Central memory CD8-positive, alpha-beta T cell (primary cell): ENCODE results near the gene CDC26.
"Not testable (repeated sequence)": the region's sequence is repeated elsewhere in the genome, so short reads cannot be mapped to it uniquely, and the experiment has no call there.

Experiments used
- ATAC-seq: fragments of 150-1000 bp; cut with Tn5 transposase; replicated peaks from 2 replicates; pipeline ENCODE4 v1.10.0; 2022; ENCODE audit warnings: mild to moderate bottlenecking, moderate FRiP score, moderate number of reproducible peaks; ENCODE audit not compliant: poor library complexity, severe bottlenecking; ENCODE audit errors: extremely low read depth
- DNase-seq, 2 donors: peaks; one replicate each; pipeline ENCODE4 v3.0.0; 2021; ENCODE audit warnings: low spot score in 2 of 2
- H3K27ac Mint-ChIP-seq: one replicate; pipeline ENCODE4 v1.8.0; 2022; ENCODE audit warnings: low read depth, mild to moderate bottlenecking, moderate library complexity, mixed read lengths
- H3K27me3 Mint-ChIP-seq: one replicate; pipeline ENCODE4 v1.8.0; 2022; ENCODE audit warnings: mixed read lengths
- H3K36me3 Mint-ChIP-seq: one replicate; pipeline ENCODE4 v1.8.0; 2022; ENCODE audit warnings: mild to moderate bottlenecking, moderate library complexity, mixed read lengths; ENCODE audit not compliant: insufficient read depth
- H3K4me1 Mint-ChIP-seq: one replicate; pipeline ENCODE4 v1.8.0; 2022; ENCODE audit warnings: mixed read lengths
- H3K4me3 Mint-ChIP-seq: one replicate; pipeline ENCODE4 v1.8.0; 2022; ENCODE audit warnings: mild to moderate bottlenecking, moderate library complexity, mixed read lengths
- H3K9me3 Mint-ChIP-seq: one replicate; pipeline ENCODE4 v1.8.0; 2022; ENCODE audit warnings: mixed read lengths

The CDC26 gene

DNA sequence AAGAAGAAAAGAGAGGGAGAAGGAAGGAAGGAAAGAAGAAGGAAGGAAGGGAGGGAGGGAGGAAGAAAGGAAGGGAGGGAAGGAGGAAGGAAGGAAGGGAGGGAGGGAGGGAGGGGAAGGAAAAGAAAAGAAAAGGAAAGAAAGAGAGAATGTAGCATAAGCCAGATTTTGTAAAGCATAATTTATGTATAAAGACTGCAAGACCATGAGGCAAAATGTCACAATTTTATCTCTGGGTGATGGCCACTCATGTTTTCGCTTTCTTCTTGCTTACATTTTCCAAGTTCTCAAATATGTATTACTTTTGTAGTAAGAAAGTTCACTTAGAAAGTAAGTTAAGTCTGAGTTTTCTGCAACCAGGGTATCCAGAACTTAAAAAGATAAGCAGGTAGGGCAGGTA lies 31.2 kb upstream of the CDC26 start:
- Mint-ChIP-seq H3K36me3 (no peaks in the 10 kb centered on the region), H3K4me1 (no peaks in the 10 kb centered on the region), H3K27me3 (peaks cover 20% of the 10 kb centered on the region), H3K27ac (no peak overlapping the region), H3K4me3 (no peak overlapping the region), H3K9me3 (no peaks in the 10 kb centered on the region)
- ATAC-seq (no peak), DNase-seq (no peak)

DNA sequence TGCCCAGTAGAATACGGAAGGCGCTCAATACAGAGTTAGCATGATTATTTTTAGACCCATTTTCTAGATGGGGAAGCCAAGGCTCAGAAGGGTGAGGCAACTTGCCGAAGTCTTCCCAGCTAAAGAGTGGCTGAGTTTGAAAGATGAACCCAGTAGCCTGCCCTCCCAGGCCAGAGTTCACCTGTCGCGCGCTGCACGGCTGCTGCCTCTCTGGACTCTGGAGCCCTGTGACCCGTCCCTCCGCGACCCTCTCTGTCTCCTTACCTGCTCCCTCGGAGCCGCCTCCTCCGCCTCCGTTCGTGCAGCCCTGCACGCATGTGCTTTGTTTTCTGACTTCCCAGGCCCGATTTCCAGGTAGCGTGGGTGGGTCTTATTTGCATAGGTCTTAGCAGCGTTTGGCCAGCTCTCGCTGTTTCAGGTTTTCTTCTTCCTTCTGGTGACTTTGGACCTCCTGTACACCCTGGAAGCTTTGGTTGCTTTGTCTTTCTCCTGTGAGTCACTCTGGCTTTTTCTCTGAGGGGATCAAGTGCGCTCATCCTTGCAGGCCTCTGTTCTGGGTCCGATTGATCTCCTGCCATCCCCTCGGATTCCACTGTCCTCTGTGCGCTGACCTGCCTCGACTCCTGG lies 27.5 kb upstream of the CDC26 start, which contains the start of gene RNF183:
TSS of gene RNF183 (minus strand) at position 585 of the 627 bp plus-strand sequence. CDS start 5,192 bp downstream, outside the sequence.
- Mint-ChIP-seq H3K4me3 (no peak within 1 kb of the TSS), H3K4me1 (no peaks in the 10 kb centered on the region), H3K9me3 (no peaks in the 10 kb centered on the region), H3K27ac (no peak within 1 kb of the TSS), H3K36me3 (no peaks in the 10 kb centered on the region), H3K27me3 (peaks cover 36% of the 10 kb centered on the region)
- ATAC-seq: no peak
- DNase-seq: no peak

DNA sequence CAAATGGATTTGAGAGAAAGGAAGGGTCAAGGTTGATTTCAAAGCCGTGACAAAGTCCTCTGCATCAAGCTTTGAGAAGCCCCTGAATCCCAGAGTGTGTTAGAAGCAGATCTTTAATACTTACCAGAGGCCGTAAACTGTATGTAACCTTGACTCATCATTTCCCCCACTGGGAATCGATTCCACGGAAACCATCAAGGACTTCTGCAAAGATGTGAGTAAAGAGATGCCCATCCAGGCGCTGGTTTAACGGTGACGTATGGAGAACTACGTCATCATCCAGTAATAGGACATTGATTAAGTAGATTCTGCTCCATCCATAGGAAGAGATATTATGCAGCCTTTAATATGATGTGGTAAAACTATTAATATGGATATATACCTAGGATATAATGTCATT lies 26.2 kb upstream of the CDC26 start:
- Mint-ChIP-seq H3K9me3 (no peaks in the 10 kb centered on the region), H3K36me3 (no peaks in the 10 kb centered on the region), H3K27ac (no peak overlapping the region), H3K4me3 (no peak overlapping the region), H3K27me3 (peaks cover 36% of the 10 kb centered on the region), H3K4me1 (no peaks in the 10 kb centered on the region)
- DNase-seq: no peak
- ATAC-seq: no peak

DNA sequence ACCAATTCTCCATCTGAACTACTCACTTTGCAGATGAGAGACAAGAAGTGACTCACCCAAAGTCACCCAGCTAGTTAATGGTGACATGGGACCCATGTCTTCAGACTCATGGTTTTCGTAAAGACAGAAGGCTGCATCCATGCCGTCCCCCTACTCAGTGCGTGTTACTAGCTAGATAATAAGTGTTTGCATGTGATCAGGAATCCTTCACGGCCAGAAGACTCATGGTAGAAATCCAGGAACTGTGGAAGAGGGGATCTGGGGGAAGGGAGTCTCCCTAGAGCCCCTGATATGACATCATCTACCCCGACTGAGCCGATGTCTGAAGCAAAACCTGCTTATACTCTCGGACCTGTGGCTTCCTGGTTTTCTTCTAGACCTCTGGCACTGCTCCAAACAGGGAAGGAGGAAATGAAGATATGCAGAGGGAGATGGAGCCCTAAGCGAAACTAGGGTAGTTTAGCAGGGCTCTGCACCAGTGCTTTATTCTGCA lies 24.5 kb upstream of the CDC26 start:
- H3K4me3 Mint-ChIP-seq: no peak overlapping the region
- no peaks in the 10 kb centered on the region for H3K4me1 Mint-ChIP-seq
- H3K9me3 Mint-ChIP-seq: no peaks in the 10 kb centered on the region
- H3K27ac Mint-ChIP-seq: no peak overlapping the region
- H3K36me3 Mint-ChIP-seq: no peaks in the 10 kb centered on the region
- no peak for ATAC-seq
- DNase-seq: no peak
- peaks cover 36% of the 10 kb centered on the region for H3K27me3 Mint-ChIP-seq

DNA sequence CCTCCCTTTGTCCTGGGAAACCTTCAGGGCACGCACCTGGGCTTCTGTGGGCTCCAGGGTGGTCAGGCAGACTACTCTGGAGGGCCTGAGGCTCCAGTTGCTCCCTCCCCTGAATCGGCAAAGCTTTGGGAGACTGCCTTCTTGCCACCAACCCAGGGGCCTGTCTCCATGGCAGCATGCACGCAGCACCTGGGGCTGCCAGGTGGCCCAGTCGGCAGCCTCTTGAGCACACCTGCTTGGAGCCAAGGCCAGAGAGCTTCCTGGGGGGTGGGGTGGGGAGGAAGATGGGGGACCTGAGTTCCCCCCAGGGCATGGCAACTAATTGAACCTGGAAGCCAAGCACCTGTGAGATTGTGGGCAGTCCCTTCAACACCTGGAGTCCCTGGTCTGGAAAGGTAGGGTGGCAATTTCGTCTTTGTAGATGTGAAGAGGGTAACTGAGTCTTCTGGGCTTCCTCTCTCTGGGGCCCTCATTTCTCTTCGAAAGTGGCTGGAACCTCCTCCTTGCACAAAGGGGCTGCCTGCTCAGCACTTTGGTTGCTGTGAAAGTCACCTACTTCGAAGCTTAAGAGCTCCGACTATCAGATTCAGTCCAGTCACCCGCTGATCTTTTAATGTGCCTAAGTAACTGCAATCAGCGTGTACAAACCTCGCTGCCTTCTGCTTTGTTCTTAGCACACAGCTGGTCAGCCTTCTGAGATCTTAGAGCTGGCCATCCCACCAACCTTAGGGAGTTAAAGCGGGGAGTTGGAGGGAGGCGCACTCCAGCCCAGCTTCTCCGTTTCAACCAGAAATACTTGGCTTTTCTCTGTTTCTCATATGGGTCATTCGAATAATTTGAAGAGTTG lies 23.8 kb upstream of the CDC26 start:
- peaks cover 36% of the 10 kb centered on the region for H3K27me3 Mint-ChIP-seq
- H3K36me3 Mint-ChIP-seq: no peaks in the 10 kb centered on the region
- H3K9me3 Mint-ChIP-seq: no peaks in the 10 kb centered on the region
- no peaks in the 10 kb centered on the region for H3K4me1 Mint-ChIP-seq
- no peak for ATAC-seq
- peak overlapping the region; percentile 55 for H3K27ac Mint-ChIP-seq
- no peak for DNase-seq
- H3K4me3 Mint-ChIP-seq: no peak overlapping the region

DNA sequence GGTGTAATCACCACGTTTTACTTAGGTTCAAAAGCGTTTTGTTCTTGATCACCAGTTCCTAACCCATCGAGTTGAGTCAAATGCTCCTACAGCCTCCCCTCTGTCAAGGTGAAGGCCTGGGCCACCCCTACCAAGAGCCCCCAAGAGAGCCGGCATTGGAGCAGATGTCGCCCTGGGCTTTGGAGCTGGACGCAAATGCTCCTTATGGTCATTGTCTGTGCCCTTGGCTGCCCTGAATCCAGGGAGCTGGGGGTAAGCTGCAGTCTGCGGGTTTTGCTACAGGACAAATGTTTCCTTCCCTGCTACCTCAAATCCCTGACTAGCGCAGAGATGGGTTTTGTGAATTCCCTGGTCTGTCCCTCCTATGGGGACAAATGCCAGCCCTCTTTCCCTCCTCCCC lies 22.9 kb upstream of the CDC26 start:
- peak overlapping the region; percentile 55 for H3K27ac Mint-ChIP-seq
- DNase-seq: no peak
- peaks cover 2% of the 10 kb centered on the region for H3K36me3 Mint-ChIP-seq
- no peaks in the 10 kb centered on the region for H3K4me1 Mint-ChIP-seq
- H3K27me3 Mint-ChIP-seq: peaks cover 33% of the 10 kb centered on the region
- H3K4me3 Mint-ChIP-seq: no peak overlapping the region
- ATAC-seq: no peak
- no peaks in the 10 kb centered on the region for H3K9me3 Mint-ChIP-seq

DNA sequence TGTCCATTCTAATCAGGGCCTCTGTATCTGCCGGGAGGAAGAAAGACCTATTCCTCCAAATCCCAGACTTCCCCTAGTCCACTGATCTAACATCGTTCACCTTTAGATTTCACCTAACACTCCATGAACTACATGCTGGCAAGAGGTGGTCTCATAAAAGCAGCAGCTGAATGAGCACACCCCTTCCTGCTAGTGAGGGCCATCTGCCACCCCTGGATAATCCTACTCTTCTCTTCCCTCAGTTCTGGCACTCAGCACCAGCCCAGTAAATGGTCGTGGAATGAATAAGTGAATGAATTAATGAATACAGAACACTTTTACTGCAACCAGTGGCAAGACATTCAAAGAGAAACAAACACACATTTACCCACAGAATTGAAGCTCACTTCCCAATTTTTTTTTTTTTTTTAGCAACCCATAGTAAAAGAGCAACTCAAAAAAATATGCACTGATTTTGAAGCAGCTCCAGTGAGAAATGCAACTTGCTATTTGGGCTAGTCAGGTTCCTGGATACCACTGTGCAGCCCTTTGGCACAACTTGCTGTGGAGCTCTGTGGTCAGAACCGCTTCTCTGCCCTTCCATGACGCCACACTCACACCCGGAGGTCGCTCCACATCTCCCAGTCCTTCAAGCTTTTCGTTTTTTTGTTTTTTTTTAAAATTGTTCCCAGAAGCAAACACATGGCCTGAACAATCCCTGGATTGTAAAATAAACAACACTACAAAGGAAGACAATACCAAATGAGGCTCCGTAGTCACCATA lies 21.6 kb upstream of the CDC26 start:
- H3K27ac Mint-ChIP-seq: no peak overlapping the region
- H3K4me3 Mint-ChIP-seq: no peak overlapping the region
- H3K4me1 Mint-ChIP-seq: no peaks in the 10 kb centered on the region
- peaks cover 20% of the 10 kb centered on the region for H3K27me3 Mint-ChIP-seq
- no peaks in the 10 kb centered on the region for H3K9me3 Mint-ChIP-seq
- H3K36me3 Mint-ChIP-seq: peaks cover 12% of the 10 kb centered on the region
- DNase-seq (no peak), ATAC-seq (no peak)

DNA sequence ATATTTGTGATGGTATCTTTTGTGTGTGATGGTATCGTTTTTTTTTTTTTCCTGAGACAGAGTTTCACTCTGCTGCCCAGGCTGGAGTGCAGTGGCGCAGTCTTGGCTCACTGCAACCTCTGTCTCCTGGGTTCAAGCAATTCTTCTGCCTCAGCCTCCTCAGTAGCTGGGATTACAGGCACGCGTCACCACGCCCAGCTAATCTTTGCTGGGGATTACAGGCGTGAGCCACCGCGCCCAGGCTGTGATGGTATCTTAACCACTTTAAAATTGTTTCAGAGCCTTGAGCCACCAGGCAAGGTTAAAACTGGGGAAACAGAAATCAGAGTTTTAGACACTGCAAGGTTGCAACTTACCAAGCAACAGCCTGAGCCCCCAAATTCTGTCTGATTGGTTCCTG lies 20.9 kb upstream of the CDC26 start:
- not testable (repeated sequence) for H3K9me3 Mint-ChIP-seq, DNase-seq, H3K27ac Mint-ChIP-seq, H3K4me1 Mint-ChIP-seq, H3K4me3 Mint-ChIP-seq, ATAC-seq
- Mint-ChIP-seq H3K27me3 (peaks cover 14% of the 10 kb centered on the region), H3K36me3 (peaks cover 17% of the 10 kb centered on the region)

DNA sequence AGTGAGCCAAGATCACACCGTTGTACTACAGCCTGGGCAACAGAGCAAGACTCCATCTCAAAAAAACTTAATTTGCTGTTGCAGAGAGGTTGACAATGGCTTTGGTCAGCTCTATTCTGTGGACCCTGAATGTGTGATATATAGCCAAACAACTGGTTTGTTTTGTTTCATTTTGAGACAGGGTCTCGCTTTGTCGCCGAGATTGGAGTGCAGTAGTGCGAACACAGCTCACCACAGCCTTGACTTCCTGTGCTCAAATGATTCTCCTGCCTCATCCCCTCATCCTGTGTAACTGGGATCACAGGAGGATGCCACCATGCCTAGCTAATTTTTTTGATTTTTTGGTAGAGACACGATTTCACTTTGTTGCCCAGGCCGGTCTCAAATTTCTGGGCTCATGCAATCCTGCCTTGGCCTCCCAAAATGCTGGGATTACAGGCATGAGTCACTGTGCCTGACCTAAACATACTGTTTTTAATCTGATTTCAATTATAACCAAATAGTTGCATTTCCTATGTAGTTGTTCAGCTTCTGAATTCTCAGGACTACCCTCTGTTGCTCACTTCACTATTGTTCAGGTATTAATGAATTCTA lies 18.0 kb upstream of the CDC26 start:
- H3K9me3 Mint-ChIP-seq: no peaks in the 10 kb centered on the region
- peak overlapping the region; percentile 13 for H3K27ac Mint-ChIP-seq
- ATAC-seq: no peak
- no peaks in the 10 kb centered on the region for H3K27me3 Mint-ChIP-seq
- H3K36me3 Mint-ChIP-seq: peaks cover 40% of the 10 kb centered on the region
- H3K4me1 Mint-ChIP-seq: no peaks in the 10 kb centered on the region
- no peak for DNase-seq
- H3K4me3 Mint-ChIP-seq: no peak overlapping the region

GRCh38 chr9:113290052-113290607 lies 14.8 kb upstream of the CDC26 start:
- H3K27ac Mint-ChIP-seq: no peak overlapping the region
- H3K9me3 Mint-ChIP-seq: no peaks in the 10 kb centered on the region
- no peaks in the 10 kb centered on the region for H3K4me1 Mint-ChIP-seq
- no peaks in the 10 kb centered on the region for H3K27me3 Mint-ChIP-seq
- DNase-seq (no peak), ATAC-seq (no peak)
- no peak overlapping the region for H3K4me3 Mint-ChIP-seq
- peaks cover 64% of the 10 kb centered on the region for H3K36me3 Mint-ChIP-seq

- H3K27me3 Mint-ChIP-seq: no peaks in the 10 kb centered on the region
- DNase-seq (no peak), ATAC-seq (no peak)
- H3K27ac Mint-ChIP-seq: no peak overlapping the region
- no peak overlapping the region for H3K4me3 Mint-ChIP-seq
- no peaks in the 10 kb centered on the region for H3K9me3 Mint-ChIP-seq
- H3K4me1 Mint-ChIP-seq: no peaks in the 10 kb centered on the region
- H3K36me3 Mint-ChIP-seq: peaks cover 72% of the 10 kb centered on the region
Measured at GRCh38 chr9:113289091-113289490, 13.7 kb upstream of the CDC26 start.

- H3K9me3 Mint-ChIP-seq: no peaks in the 10 kb centered on the region
- ATAC-seq: no peak
- no peak overlapping the region for H3K4me3 Mint-ChIP-seq
- peak overlapping the region; percentile 19 for H3K27ac Mint-ChIP-seq
- H3K36me3 Mint-ChIP-seq: peaks cover 70% of the 10 kb centered on the region
- DNase-seq: no peak
- H3K4me1 Mint-ChIP-seq: peaks cover 26% of the 10 kb centered on the region
- no peaks in the 10 kb centered on the region for H3K27me3 Mint-ChIP-seq
Measured at GRCh38 chr9:113281356-113281755, 6.0 kb upstream of the CDC26 start.
